MM.1S (cell line): Measurements from ENCODE around the gene TMPRSS7.
A peak's percentile ranks its signal among the peaks of the same experiment; 100 is the strongest.

Experiments used
- DNase-seq: peaks from one replicate; pipeline ENCODE4 v3.0.0-alpha.2; 2015
- H2AFZ ChIP-seq: fragments of 300-600 bp; sonication (generic); 2 replicates; pipeline ENCODE4 v1.6.0; 2016; ENCODE audit warnings: antibody characterized with exemption, low read length
- H3F3A ChIP-seq: fragments of 300-600 bp; sonication (generic); 2 replicates; pipeline ENCODE4 v1.6.1; 2016; ENCODE audit warnings: mild to moderate bottlenecking, antibody characterized with exemption, low read length, moderate library complexity, mixed read lengths; ENCODE audit not compliant: insufficient read depth
- H3K27ac ChIP-seq: fragments of 300-600 bp; sonication (generic); 2 replicates; pipeline ENCODE4 v1.5.1; 2016; ENCODE audit warnings: mild to moderate bottlenecking, low read length
- H3K27me3 ChIP-seq: fragments of 300-600 bp; sonication (generic); replicated peaks from 2 replicates; pipeline ENCODE4 v1.6.0; 2016; ENCODE audit warnings: low read length; ENCODE audit not compliant: insufficient read depth
- H3K36me3 ChIP-seq: fragments of 300-600 bp; sonication (generic); replicated peaks from 2 replicates; pipeline ENCODE4 v1.6.1; 2016; ENCODE audit warnings: mild to moderate bottlenecking, low read length, mixed read lengths; ENCODE audit not compliant: insufficient read depth
- H3K4me1 ChIP-seq: fragments of 300-600 bp; sonication (generic); 2 replicates; pipeline ENCODE4 v1.6.1; 2016; ENCODE audit warnings: low read length, mixed read lengths
- H3K4me2 ChIP-seq: fragments of 300-600 bp; sonication (generic); 2 replicates; pipeline ENCODE4 v1.6.0; 2016; ENCODE audit warnings: low read depth, low read length
- H3K4me3 ChIP-seq: fragments of 300-600 bp; sonication (generic); 2 replicates; pipeline ENCODE4 v1.5.1; 2016; ENCODE audit warnings: low read length, mixed read lengths
- H3K79me2 ChIP-seq: fragments of 300-600 bp; sonication (generic); 2 replicates; pipeline ENCODE4 v1.6.1; 2016; ENCODE audit warnings: mixed run types, low read length, mixed read lengths
- H3K9ac ChIP-seq: fragments of 300-600 bp; sonication (generic); 2 replicates; pipeline ENCODE4 v1.6.1; 2016; ENCODE audit warnings: low read length, mixed read lengths
- H3K9me2 ChIP-seq: fragments of 300-600 bp; sonication (generic); replicated peaks from 2 replicates; pipeline ENCODE4 v1.6.1; 2016; ENCODE audit warnings: mild to moderate bottlenecking, low read length, mixed read lengths; ENCODE audit not compliant: insufficient read depth
- H3K9me3 ChIP-seq: fragments of 300-600 bp; sonication (generic); replicated peaks from 2 replicates; pipeline ENCODE4 v1.6.1; 2016; ENCODE audit warnings: mild to moderate bottlenecking, low read length, mixed read lengths; ENCODE audit not compliant: insufficient read depth
- H4K20me1 ChIP-seq: fragments of 300-600 bp; sonication (generic); 2 replicates; pipeline ENCODE4 v1.6.1; 2016; ENCODE audit warnings: mild to moderate bottlenecking, low read length, moderate library complexity, mixed read lengths; ENCODE audit not compliant: insufficient read depth
- EZH2 ChIP-seq: fragments of 300-600 bp; sonication (generic); optimal IDR thresholded peaks from 2 replicates; pipeline ENCODE3; 2017; ENCODE audit warnings: low read depth, mild to moderate bottlenecking, antibody characterized with exemption, low read length, mixed read lengths
- EZH2phosphoT487 ChIP-seq: fragments of 300-600 bp; sonication (generic); IDR thresholded peaks from 2 replicates; pipeline ENCODE4 v1.6.1; 2018; ENCODE audit warnings: antibody characterized with exemption, low read length
- TF ChIP-seq, protein P1 (sequence below): fragments of 300-600 bp; sonication (generic); IDR thresholded peaks from 2 replicates; pipeline ENCODE4 v1.5.1; 2016; ENCODE audit warnings: antibody characterized with exemption, low read length, mixed read lengths

The TMPRSS7 gene, protein sequence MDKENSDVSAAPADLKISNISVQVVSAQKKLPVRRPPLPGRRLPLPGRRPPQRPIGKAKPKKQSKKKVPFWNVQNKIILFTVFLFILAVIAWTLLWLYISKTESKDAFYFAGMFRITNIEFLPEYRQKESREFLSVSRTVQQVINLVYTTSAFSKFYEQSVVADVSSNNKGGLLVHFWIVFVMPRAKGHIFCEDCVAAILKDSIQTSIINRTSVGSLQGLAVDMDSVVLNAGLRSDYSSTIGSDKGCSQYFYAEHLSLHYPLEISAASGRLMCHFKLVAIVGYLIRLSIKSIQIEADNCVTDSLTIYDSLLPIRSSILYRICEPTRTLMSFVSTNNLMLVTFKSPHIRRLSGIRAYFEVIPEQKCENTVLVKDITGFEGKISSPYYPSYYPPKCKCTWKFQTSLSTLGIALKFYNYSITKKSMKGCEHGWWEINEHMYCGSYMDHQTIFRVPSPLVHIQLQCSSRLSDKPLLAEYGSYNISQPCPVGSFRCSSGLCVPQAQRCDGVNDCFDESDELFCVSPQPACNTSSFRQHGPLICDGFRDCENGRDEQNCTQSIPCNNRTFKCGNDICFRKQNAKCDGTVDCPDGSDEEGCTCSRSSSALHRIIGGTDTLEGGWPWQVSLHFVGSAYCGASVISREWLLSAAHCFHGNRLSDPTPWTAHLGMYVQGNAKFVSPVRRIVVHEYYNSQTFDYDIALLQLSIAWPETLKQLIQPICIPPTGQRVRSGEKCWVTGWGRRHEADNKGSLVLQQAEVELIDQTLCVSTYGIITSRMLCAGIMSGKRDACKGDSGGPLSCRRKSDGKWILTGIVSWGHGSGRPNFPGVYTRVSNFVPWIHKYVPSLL

GRCh38 chr3:112034436-112034835, at the start of gene TMPRSS7:
TMPRSS7 (plus strand) TSS chr3:112034736; CDS start chr3:112034846, 110 bp downstream.
- no peaks in the 10 kb centered on the region for H3F3A ChIP-seq
- no peaks in the 10 kb centered on the region for H3K9me2 ChIP-seq
- no peak within 1 kb of the TSS for H3K4me2 ChIP-seq
- H3K79me2 ChIP-seq: no peaks in the 10 kb centered on the region
- no peaks in the 10 kb centered on the region for H4K20me1 ChIP-seq
- DNase-seq: no peak
- no peaks in the 10 kb centered on the region for H3K36me3 ChIP-seq
- H3K9ac ChIP-seq: no peak within 1 kb of the TSS
- H2AFZ ChIP-seq: no peak within 1 kb of the TSS
- peaks cover 9% of the 10 kb centered on the region for H3K4me1 ChIP-seq
- TF ChIP-seq, protein P1, sequence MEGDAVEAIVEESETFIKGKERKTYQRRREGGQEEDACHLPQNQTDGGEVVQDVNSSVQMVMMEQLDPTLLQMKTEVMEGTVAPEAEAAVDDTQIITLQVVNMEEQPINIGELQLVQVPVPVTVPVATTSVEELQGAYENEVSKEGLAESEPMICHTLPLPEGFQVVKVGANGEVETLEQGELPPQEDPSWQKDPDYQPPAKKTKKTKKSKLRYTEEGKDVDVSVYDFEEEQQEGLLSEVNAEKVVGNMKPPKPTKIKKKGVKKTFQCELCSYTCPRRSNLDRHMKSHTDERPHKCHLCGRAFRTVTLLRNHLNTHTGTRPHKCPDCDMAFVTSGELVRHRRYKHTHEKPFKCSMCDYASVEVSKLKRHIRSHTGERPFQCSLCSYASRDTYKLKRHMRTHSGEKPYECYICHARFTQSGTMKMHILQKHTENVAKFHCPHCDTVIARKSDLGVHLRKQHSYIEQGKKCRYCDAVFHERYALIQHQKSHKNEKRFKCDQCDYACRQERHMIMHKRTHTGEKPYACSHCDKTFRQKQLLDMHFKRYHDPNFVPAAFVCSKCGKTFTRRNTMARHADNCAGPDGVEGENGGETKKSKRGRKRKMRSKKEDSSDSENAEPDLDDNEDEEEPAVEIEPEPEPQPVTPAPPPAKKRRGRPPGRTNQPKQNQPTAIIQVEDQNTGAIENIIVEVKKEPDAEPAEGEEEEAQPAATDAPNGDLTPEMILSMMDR: no peak
- TF ChIP-seq EZH2phosphoT487: no peak
- TF ChIP-seq EZH2: no peak
- H3K27ac ChIP-seq: no peak within 1 kb of the TSS
- H3K27me3 ChIP-seq: no peaks in the 10 kb centered on the region
- H3K9me3 ChIP-seq: no peaks in the 10 kb centered on the region
- H3K4me3 ChIP-seq: no peak within 1 kb of the TSS

- H3K9ac ChIP-seq: no peak overlapping the region
- no peaks in the 10 kb centered on the region for H3K9me2 ChIP-seq
- no peaks in the 10 kb centered on the region for H3K27me3 ChIP-seq
- no peaks in the 10 kb centered on the region for H4K20me1 ChIP-seq
- no peak for TF ChIP-seq EZH2phosphoT487
- TF ChIP-seq EZH2: no peak
- TF ChIP-seq, protein P1: no peak
- H3K27ac ChIP-seq: no peak overlapping the region
- no peaks in the 10 kb centered on the region; the same call in 1 of the 2 replicates for H3K36me3 ChIP-seq
- H3K4me2 ChIP-seq: no peak overlapping the region
- H3K79me2 ChIP-seq: peaks cover 11% of the 10 kb centered on the region
- no peaks in the 10 kb centered on the region for H3K9me3 ChIP-seq
- no peaks in the 10 kb centered on the region for H3F3A ChIP-seq
- no peaks in the 10 kb centered on the region for H3K4me1 ChIP-seq
- no peak for DNase-seq
- no peak overlapping the region for H2AFZ ChIP-seq
- H3K4me3 ChIP-seq: no peak overlapping the region
These were observed 47.7 kb upstream of the TMPRSS7 start for GRCh38 chr3:111986800-111987199.

DNA sequence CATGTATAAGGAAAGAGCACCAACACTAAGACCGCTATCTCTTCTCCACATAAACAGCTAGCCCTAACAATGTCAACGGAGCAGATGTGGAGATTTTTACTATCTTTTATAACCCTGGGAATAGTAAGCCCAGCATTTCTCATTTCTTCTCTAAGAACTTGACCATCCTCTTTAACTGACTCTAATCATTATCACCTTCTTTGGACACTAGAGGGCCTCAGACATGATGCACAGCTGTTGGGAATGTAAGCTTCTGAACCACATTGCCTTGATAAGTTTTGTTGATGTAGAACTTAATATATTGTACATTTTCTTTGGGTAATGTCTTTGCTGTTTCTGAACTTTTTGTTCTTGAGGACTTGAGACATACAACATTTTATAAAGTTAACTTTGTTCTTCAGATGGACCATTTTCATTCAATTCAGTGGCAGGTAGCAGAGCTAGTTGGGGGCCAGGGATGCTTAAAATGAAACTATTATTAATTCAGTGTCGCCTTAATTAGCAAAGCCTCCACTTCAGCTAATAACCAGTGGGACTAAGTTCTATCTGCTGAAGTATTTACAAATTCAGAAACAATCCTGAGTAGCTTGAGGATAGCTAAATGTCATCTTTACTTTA, 45.4 kb upstream of the TMPRSS7 start:
- H2AFZ ChIP-seq: no peak overlapping the region
- no peaks in the 10 kb centered on the region for H3K4me1 ChIP-seq
- H3K9ac ChIP-seq: no peak overlapping the region
- H3K27ac ChIP-seq: no peak overlapping the region
- no peaks in the 10 kb centered on the region for H3K27me3 ChIP-seq
- no peak overlapping the region for H3K4me3 ChIP-seq
- TF ChIP-seq, protein P1: peak; percentile 80
- no peak for TF ChIP-seq EZH2
- H3K4me2 ChIP-seq: no peak overlapping the region
- H3K9me3 ChIP-seq: no peaks in the 10 kb centered on the region
- no peaks in the 10 kb centered on the region for H4K20me1 ChIP-seq
- no peaks in the 10 kb centered on the region for H3K9me2 ChIP-seq
- H3F3A ChIP-seq: no peaks in the 10 kb centered on the region
- H3K79me2 ChIP-seq: no peaks in the 10 kb centered on the region
- peak; percentile 77 for DNase-seq
- H3K36me3 ChIP-seq: no peaks in the 10 kb centered on the region; the same call in 1 of the 2 replicates
